HG02763 (cell line): ENCODE data around the gene DNAJC1.

Source experiments
- ATAC-seq: cut with Tn5 transposase; IDR thresholded peaks from one replicate; pipeline ENCODE4 v1.9.1; 2021; ENCODE audit warnings: mild to moderate bottlenecking, moderate library complexity; ENCODE audit not compliant: unreplicated experiment

The DNAJC1 gene

DNA sequence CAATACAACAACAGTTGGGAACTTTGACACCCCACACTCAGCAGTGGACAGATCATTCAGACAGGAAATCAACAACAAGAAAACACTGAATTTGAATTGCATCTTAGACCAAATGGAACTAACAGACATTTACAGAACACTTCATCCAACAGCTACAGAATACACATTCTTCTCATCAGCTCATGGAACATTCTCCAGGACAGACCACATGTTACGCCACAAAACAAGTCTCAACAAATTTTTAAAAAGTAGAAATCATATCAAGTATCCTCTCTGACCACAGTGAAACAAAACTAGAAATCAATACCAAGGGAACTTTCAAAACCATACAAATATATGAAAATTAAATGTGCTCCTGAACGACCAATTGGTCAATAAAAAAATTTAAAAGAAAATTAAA is 212.3 kb downstream of the DNAJC1 start:
- no peak for ATAC-seq

DNA sequence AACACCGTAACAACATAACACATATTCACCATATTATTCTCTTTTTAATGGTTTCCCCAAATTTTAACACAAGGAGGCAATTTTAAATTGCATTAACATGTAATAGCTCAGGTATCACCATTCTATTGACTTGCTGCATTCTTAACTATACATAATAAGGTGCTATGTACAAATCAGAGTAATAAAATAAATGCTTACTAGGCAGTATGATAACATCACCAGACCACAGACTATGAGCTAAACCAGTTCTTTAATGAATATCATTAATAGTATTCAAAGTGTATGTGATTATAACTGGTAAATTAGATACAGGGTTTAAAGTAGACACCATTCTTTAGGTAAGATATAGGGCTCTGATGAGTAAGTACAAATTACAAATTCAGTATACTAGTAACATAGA is 226.6 kb downstream of the DNAJC1 start:
- ATAC-seq: no peak

DNA sequence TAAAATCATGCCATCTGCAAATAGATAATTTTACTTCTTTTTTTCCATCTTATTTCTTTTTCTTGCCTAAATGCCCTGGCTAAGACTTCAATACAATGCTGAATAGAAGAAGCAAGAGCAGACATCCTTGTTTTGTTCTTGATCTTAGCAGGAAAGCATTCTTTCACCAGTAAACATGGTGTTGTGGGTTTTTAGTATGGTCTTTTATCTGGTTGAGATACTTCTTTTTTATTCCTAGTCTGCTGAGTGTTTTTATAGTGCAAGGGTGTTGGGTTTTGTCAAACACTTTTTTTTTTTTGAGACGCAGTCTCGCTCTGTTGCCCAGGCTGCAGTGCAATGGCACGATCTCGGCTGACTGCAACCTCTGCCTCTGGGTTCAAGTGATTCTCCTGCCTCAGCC is 232.3 kb downstream of the DNAJC1 start:
- no peak for ATAC-seq

DNA sequence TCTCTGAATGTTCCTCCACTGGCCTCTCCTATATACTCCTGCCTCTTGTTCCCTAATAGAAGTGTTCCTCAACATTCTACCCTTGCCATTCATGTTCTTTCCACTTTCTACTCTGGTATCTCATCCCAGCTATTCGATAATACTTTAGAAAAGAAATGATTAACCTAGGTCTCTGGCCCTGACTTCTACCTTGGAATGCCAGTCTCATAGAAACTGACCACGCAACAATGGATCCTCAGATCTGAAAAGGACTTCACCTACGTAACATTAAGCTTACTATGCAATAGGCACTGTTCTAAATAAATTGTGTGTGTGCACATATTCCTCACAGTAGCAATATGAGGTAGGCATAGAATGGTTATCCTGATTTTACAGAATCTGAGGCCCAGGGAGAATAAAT is 234.5 kb downstream of the DNAJC1 start:
- no peak for ATAC-seq

DNA sequence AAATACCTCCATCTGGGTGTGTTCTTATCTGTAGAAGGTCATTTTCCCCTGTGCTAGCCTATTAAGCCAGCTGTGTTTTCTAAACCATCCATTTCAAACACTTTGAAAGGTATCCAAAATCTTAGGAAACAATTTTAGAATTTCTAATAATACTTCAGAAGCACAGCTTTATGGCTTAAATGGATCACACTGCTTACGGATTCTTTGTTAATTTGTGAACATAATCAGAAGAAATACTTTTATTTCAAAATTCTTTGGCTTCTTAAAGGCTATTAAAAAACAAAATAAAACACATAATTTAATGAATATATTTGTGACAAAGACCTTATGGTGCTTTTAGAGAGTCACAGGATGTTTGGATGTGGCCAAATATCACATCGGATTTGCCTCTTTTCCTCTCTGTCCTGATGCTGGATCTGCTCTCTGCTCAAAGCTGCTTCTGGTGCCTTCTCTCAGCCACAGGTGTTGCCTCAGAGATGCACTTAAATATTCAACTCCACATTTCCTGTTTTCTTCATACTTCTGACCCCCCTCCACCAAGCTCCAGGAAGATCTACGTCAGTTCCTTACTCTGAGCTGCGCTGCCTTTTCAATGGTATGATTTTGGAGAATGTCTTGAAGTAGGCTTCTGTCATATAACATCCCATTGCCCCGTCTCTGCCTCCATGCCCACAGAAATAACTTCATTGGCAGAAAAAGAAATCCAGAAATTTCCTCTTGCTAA is 238.9 kb downstream of the DNAJC1 start:
- ATAC-seq: no peak

DNA sequence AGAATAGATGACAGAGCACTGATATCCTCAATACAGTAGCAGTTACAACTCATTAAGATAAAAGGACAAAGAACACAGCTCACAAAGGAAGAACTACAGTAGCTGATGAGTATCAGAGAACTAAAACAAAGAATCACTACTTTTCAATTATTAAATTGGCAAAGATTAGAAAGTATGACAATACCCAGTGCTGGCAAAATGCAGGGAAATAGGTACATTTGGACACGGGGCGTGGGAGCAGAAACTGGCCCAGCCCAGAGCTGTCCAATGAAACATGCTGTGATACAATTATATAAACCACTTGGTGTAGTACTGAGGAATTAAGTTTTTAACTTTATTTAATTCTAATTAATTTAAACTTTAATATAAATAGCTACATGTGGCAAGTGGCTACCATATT is 243.2 kb downstream of the DNAJC1 start:
- no peak for ATAC-seq

DNA sequence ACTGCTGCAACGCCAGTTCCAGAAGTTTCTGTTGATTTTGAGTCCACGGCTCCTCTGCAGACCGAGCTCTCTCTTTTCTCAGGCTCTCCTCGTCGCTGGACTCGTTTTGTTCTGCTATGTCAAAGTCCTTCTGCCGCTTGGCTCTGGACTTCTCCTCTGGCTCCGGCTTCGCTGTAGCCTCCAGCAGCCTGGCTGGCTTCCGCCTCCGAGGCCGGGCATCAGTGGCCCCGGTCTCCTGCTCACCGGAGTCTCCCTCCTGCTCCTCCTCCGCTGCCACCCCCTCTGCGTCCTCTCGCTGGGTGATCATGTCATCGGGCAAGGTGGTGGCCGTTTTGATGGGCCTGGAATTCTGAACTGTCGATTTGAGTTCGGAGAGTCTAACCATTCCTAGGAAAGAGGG is 244.3 kb downstream of the DNAJC1 start:
- ATAC-seq: no peak

DNA sequence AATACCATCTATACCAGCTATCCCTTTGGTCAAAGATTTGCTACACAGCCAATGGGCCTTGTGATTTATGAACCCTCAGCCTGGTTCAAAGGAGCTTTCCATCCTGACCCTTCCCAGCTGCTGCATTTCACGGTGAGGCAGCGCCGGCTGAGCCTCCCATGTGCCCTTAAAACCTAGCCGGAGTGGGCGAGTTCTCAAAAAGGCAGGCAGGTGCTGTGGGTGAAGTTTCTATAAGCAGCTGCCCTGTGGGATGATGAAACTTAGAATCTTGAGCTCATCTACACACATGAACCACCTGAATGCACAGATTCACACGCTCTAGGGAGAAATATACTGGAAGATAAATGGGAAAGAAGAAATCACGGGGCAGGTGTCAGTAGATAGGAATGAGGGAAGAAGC is 244.8 kb downstream of the DNAJC1 start:
- no peak for ATAC-seq

DNA sequence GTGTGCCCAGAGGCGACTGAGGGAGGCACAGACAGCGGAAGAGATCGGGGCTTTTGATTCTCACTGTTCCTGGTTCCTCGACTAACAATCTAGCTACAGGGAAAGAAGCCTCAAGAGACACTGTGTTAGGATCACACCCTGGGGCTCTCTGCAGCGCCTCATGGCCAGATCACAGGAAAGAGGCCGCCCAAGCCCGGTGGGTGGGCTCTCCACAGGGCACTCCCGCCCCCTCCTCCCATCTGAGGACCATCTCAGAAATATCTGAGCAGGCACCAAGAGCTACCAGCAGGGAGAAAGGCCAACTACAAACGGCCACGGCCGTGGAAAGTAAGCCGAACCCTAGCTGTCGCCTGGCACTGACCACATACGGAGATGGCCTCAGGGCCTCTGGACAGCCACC is 245.3 kb downstream of the DNAJC1 start:
- ATAC-seq: no peak

DNA sequence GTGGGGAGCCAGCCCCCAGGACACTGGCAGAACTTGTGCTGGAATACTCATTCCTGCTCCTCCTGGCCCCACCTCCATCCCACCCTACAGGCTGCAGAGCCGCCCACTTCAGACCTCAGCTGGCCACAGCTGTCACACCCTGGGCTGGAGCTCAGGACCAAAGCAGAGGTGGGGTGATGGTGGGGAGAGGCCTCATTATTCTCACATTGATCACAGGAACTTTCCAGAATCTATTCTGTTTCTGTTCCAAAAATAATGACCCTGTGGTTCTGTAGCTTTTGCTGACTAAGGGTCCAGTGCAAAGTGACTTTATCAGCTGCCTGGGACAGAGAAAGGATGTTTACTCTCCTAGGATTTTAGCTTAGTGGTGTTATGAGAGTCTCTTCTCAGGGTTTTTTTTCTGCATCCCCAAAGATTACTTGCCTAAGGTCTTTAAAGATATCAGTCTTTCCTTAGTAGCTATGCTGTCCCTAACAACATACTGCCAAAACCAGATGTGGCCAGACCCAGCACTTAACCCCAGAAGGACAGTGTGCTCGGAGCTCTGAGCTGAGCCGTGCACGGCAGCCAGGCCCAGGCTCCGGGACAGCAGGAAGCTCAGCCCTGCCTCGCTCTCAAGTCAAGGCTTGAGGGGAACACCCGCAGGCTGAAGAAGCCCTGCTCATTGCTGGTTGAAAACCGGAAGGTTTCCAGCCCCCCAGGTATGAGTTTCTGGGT is 246.2 kb downstream of the DNAJC1 start:
- ATAC-seq: no peak

DNA sequence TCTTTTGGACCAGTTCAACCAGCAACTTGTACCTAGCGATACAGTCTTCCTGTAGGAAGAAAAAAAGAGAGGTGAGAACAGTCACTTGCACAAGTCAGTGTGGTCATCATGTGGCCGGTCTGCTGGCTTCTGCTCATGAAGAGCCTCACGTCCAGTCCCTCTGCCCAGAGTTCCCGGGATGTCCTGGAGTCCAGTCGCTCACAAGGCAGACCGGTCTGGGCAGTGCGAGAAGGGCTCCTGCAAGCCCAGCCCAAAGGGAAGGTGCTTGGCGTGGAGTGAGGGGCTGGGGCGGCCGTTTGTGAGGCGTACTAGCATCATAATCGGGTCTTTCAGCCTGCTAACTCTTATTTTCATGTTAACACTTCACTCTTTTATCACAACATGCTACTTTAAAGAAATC is 246.8 kb downstream of the DNAJC1 start:
- no peak for ATAC-seq

DNA sequence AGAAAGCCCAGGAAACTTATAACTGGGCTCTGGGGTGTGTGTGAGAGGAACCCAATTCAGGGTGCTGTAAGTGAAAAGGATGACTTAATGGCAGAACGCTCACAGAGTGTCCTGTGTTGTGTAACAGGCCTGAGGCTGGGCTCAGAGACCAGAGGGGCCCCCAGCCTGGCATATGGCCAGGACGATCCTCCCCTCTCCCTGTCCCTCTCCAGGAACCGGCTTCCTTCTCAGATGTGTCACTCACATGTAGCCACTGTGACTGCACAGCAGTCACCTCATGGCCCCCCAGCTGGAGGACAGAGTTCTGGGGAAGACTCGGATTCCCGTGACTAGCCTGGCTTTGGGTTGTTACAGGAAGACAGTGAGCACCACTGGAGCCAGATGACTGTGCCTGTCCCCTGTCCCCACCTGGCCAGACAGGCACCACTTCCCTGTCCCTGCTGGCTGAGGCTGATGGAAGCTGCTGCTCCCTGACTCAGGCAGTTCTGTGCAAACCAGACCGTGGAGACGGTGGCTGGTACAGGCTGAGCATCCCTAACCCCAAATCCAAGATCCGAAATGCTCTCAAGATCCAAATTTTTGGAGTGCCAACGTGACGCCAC is 249.0 kb downstream of the DNAJC1 start:
- ATAC-seq: no peak

DNA sequence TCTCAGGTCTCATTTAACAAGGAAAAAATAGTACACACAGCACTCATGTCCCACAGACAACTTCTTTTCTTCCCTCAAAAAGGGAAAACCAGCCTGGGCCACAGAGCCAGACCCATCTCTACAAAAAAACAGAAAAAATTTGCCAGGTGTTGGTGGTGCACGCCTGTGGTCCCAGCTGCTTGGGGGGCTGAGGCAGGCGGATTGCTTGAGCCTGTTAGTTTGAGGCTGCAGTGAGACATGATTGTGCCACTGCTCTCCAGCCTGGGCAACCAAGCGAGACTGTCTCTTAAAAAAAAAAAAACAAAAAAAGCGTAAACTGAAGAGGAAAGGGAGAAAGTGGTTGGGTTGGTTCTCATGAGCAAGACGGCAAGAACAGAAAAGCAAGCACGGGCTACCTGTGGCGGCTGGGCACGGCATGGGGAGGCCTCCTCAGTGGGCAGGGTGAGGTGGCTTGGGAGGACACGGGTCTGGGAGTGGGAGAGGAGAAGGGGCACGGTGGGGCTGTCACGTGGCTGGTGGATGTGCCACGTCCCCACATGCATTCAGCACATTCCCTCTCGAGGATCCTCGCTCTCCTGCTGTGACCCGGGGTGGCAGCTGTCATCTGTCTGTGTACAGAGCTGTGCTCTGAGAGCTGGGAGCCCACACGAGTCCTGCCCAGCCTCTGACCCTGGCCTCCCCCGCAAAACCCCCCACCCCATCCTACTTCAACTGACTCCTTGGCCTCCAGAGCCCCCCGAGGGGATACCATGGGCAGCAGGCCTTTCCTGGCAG is 249.8 kb downstream of the DNAJC1 start:
- ATAC-seq: no peak

DNA sequence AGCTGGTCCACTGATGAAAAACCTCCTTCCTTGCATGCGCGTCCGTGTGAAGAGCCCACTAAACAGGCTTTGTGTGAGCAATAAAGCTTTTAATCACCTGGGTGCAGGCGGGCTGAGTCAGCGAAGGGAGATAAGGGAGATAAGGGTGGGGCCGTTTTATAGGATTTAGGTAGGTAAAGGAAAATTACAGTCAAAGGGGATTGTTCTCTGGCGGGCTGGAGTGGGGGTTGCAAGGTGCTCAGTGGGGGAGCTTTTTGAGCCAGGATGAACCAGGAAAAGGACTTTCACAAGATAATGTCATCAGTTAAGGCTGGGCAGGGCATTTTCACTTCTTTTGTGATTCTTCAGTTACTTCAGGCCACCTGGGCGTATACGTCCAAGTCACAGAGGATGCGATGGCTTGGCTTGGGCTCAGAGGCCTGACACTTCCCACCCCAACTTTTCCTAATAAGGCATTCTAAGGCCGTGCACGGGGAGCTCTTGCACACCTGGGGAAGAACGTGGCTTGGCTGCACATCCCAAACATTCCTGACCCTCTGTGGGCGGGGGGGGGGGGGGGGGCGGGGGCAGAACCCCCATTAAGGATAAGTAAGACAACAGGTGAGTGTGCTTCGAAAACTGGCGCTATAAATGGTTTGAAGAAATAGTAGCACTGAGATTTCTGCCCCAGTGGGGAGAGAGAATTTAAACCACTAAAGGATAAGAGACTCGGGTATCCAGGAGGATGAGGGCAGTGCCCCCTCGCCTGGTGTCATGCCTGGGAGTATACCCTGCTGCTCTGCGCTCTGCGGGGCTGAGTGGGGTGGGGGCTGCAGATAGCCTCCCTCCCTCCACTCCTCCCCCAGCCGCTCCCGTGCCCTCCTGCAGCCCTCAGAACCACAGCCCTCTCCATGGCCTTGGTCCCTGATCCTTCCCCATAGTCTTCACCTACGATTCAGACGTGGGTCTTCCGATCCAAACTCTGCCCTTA is 251.9 kb downstream of the DNAJC1 start:
- no peak for ATAC-seq

DNA sequence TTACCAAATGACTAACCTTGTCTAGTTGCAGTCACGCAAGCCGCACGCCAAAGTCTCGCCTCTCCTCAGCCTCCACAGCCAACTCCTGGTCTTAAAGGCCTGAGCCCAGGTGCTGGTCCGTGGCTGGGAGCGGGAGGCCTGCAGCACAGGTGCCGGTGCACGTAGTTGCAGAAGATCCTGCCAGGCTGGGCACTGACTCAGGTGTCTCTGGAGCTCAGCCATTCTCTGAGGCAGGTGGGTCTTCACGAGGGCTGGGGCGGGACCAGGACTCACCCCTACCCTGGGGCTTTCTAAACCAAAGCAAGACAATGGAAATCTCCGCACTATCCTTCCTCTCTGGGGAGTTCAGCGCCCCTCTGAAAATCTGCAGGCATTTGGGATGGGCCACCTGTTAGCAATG is 253.1 kb downstream of the DNAJC1 start:
- ATAC-seq: no peak

DNA sequence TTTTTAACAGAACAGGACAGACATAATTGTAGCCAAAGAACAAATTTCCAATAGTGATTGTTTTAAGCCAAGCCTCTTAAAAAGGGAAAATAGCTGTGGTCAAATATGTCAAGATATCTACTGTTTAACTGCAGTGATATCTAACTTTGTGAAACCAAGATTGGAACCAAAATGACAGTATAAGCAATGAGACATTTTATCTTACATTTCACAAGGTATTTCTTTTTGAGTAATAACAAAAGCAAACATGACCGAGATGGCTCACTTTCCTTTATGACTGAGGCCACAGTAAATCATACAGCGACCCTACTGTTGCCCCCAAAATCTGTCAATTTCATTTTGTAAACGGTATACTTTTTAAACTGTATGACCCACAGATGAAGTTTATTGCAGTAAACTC is 253.7 kb downstream of the DNAJC1 start:
- ATAC-seq: no peak

DNA sequence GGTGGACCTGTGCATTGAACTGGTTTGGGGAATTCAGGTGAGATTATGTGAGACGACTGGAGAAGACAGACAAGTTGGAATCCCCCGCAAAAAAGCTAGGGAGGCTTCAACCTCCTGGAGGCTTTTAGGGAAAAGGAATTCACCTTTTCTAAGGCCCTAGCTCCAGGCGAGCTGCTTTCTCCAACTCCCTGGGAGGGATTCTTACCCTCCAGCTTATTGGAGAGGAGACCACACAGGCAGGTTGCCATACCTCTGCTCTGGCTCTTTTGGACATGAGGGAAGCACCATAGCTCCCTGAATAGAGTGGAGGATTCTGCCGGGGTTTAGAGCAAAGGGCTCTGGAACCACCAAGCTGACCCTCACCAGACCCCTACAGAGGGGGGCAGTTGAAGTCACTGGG is 255.7 kb downstream of the DNAJC1 start:
- ATAC-seq: no peak

DNA sequence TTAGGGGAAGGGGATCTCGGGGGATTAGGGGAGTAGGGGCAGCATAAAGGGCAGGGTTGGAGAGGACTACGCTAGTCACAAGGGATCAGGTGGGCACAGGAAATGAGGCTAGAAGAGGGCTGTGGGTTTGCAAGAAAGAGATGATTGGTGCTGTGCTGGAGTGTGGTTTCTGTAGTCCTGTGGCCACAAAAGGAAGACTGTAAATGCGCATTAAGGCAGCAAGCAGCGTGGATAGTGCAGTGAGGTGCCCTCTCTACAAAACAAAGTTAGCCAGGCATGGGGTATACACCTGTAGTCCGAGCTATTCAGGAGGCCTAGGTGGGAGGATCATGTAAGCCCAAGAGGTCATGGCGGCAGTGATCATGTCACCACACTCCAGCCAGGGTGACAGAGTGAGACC is 257.4 kb downstream of the DNAJC1 start:
- no peak for ATAC-seq

DNA sequence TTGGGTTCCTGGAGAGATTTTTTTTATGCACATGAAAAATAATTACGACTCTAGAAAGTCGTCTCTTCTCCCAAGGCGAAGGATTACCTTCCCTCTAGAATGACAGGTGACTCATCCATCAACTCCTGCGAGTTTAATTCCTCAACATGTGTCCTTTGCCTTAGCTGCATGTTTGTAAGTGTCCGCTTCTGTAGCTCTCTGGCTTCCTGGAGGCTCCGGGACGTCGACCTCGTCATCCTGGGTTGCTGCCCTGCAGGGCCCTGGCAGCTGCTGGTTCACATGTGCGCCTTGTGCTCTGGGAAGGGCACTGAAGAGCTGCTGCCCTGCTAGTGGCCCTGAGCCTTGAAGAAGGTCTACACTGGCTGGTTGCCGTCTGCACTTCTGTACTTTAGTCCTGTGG is 259.3 kb downstream of the DNAJC1 start:
- no peak for ATAC-seq

DNA sequence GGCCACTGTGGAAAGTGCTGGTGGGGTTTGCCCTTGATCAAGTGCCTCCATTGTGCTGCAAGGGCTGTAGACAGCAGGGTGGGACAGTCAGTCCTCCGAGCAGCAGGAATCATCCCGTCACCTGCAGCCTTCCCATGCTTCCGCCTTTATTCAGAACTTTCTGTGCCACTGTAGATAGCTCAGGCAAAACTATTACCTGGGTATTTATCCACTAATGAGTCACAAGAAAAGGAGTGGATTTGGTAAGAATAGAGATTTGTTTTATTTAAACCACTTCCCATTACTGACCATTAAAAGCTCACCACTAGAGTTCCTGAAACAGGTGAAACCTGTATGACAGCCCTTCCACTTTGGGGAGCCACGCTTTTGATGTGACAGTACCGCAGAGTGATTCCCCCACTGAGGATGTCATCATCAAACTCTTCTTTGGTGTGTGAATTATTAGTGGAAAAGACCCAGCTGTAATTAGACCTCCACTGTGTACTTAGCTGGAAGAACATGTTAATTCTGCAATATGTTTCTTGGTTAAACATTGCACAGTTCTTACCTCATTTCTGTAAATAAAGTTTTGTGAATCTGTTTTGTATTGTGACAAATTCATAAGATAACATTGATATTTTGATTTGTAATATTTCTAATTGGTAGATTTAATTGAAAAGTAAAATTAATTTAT is 260.7 kb downstream of the DNAJC1 start:
- no peak for ATAC-seq
